GM23338 (cell line): ENCODE measurements around the gene L3MBTL1. TPM values are rescaled to one million over a fixed set of nuclear protein-coding genes. Genes with fewer than 3 reads are reported as not detected.

Source experiments
- ATAC-seq: fragments of 200-7000 bp; cut with Tn5 transposase; 3 replicates; pipeline ENCODE4 v1.9.1; 2020
- DNase-seq: peaks from one replicate; pipeline ENCODE4 v3.0.0-alpha.2; 2015; ENCODE audit warnings: low spot score
- H2AFZ ChIP-seq: fragments of 200-600 bp; sonication (generic); 2 replicates; pipeline ENCODE4 v1.8.0; 2016; ENCODE audit warnings: antibody characterized with exemption, mild to moderate bottlenecking, moderate library complexity
- H3F3A ChIP-seq: fragments of 200-600 bp; sonication (generic); replicated peaks from 2 replicates; pipeline ENCODE4 v1.8.0; 2017; ENCODE audit warnings: antibody characterized with exemption, mixed run types, low read depth
- H3K27ac ChIP-seq: fragments of 200-600 bp; sonication (generic); 2 replicates; pipeline ENCODE4 v1.6.1; 2016; ENCODE audit warnings: low read depth
- H3K27me3 ChIP-seq: fragments of 200-600 bp; sonication (generic); 2 replicates; pipeline ENCODE4 v1.8.0; 2016; ENCODE audit warnings: mild to moderate bottlenecking, mixed run types, moderate library complexity; ENCODE audit not compliant: insufficient read depth
- H3K36me3 ChIP-seq: fragments of 200-600 bp; sonication (generic); 2 replicates; pipeline ENCODE4 v1.8.0; 2016; ENCODE audit warnings: mild to moderate bottlenecking; ENCODE audit not compliant: insufficient read depth
- H3K4me1 ChIP-seq: fragments of 200-600 bp; sonication (generic); 2 replicates; pipeline ENCODE4 v1.8.0; 2016; ENCODE audit warnings: mild to moderate bottlenecking, moderate library complexity; ENCODE audit not compliant: insufficient read depth
- H3K4me2 ChIP-seq: fragments of 200-600 bp; sonication (generic); 2 replicates; pipeline ENCODE4 v1.7.1; 2017; ENCODE audit warnings: mixed run types
- H3K4me3 ChIP-seq: fragments of 200-600 bp; sonication (generic); 2 replicates; pipeline ENCODE4 v1.6.1; 2016; ENCODE audit warnings: mixed run types
- H3K79me2 ChIP-seq: fragments of 200-600 bp; sonication (generic); replicated peaks from 2 replicates; pipeline ENCODE4 v1.8.0; 2017; ENCODE audit warnings: mild to moderate bottlenecking; ENCODE audit not compliant: insufficient read depth
- H3K9me2 ChIP-seq: fragments of 200-600 bp; sonication (generic); 2 replicates; pipeline ENCODE4 v1.8.0; 2017; ENCODE audit not compliant: insufficient read depth
- H4K20me1 ChIP-seq: fragments of 200-600 bp; sonication (generic); replicated peaks from 2 replicates; pipeline ENCODE4 v1.8.0; 2017; ENCODE audit warnings: mild to moderate bottlenecking; ENCODE audit not compliant: insufficient read depth
- H3K27ac Mint-ChIP-seq: 2 replicates; pipeline ENCODE4 v1.8.0; 2020; ENCODE audit warnings: inconsistent platforms, mild to moderate bottlenecking, moderate library complexity, mixed read lengths
- H3K27me3 Mint-ChIP-seq: 3 replicates; pipeline ENCODE4 v1.8.0; 2022; ENCODE audit warnings: low read depth, mild to moderate bottlenecking, moderate library complexity, mixed read lengths, inconsistent platforms; ENCODE audit not compliant: insufficient read depth, poor library complexity
- H3K36me3 Mint-ChIP-seq: 3 replicates; pipeline ENCODE4 v1.8.0; 2021; ENCODE audit warnings: low read depth, mild to moderate bottlenecking, inconsistent platforms, moderate library complexity, mixed read lengths
- H3K4me1 Mint-ChIP-seq: 3 replicates; pipeline ENCODE4 v1.8.0; 2020; ENCODE audit warnings: mild to moderate bottlenecking, inconsistent platforms, mixed read lengths
- H3K4me3 Mint-ChIP-seq: 3 replicates; pipeline ENCODE4 v1.8.0; 2021; ENCODE audit warnings: moderate library complexity, mild to moderate bottlenecking, inconsistent platforms, mixed read lengths
- H3K9me3 Mint-ChIP-seq: 3 replicates; pipeline ENCODE4 v1.8.0; 2020; ENCODE audit warnings: moderate library complexity, mild to moderate bottlenecking, inconsistent platforms, mixed read lengths
- EZH2phosphoT487 ChIP-seq: fragments of 200-600 bp; sonication (generic); IDR thresholded peaks from one replicate; pipeline ENCODE4 v1.8.1; 2018; ENCODE audit warnings: antibody characterized with exemption; ENCODE audit not compliant: unreplicated experiment
- POLR2AphosphoS5 ChIP-seq: IDR thresholded peaks from 2 replicates; pipeline ENCODE4 v1.6.1; 2016; ENCODE audit warnings: antibody characterized with exemption, low read depth
- STAT1 ChIP-seq: IDR thresholded peaks from one replicate; pipeline ENCODE4 v1.6.1; 2016; ENCODE audit warnings: antibody characterized with exemption; ENCODE audit not compliant: unreplicated experiment
- ZNF331 ChIP-seq: fragments of 250-450 bp; sonication (Bioruptor Pico); IDR thresholded peaks from 2 replicates; pipeline ENCODE4 v1.5.0; 2020; ENCODE audit warnings: low read depth, mild to moderate bottlenecking, moderate library complexity
- long read RNA-seq: library from polyadenylated mRNA; unstranded; transcript quantifications from one replicate; pipeline ENCODE4 v2.0.0, GENCODE V29; 2020; ENCODE audit not compliant: unreplicated experiment
- polyA plus RNA-seq: library from polyadenylated mRNA; unstranded; fragments of >200 nt; fragmentation: Nextera tagmentation; extraction: Ambion mirVana; gene quantifications from 2 replicates; pipeline ENCODE4 v1.2.1, GENCODE V29; 2016
- total RNA-seq: library from RNA; depleted of rRNA; stranded (reverse); fragments of >200 nt; shearing (Covaris generic); gene quantifications from 2 replicates; pipeline ENCODE4 v1.2.3, GENCODE V29; 2014; rRNA removed
- TF ChIP-seq, protein P1 (sequence below): IDR thresholded peaks from one replicate; pipeline ENCODE4 v1.6.1; 2018; ENCODE audit warnings: antibody characterized with exemption; ENCODE audit not compliant: unreplicated experiment
- TF ChIP-seq, protein P2 (sequence below), 2 experiments: fragments of 200-600 bp in 1 of 2; sonication (generic) in 1 of 2; conservative IDR thresholded peaks; 2 replicates each; pipeline versions ENCODE4 v1.5.1 to v1.6.1; 2016 to 2017; ENCODE audit warnings: antibody characterized with exemption in 2 of 2, low read depth in 2 of 2, mild to moderate bottlenecking in 2 of 2, moderate library complexity in 1 of 2

L3MBTL1 gene
- total RNA-seq = 17.4 and 33.6 TPM in 2 replicates
- 6.1 and 6.5 TPM in 2 replicates for polyA plus RNA-seq
- long read RNA-seq, partial matches to known transcripts = 0 of 1 reads
- long read RNA-seq, other reads (novel, unspliced or antisense) = 0 of 1 reads

DNA sequence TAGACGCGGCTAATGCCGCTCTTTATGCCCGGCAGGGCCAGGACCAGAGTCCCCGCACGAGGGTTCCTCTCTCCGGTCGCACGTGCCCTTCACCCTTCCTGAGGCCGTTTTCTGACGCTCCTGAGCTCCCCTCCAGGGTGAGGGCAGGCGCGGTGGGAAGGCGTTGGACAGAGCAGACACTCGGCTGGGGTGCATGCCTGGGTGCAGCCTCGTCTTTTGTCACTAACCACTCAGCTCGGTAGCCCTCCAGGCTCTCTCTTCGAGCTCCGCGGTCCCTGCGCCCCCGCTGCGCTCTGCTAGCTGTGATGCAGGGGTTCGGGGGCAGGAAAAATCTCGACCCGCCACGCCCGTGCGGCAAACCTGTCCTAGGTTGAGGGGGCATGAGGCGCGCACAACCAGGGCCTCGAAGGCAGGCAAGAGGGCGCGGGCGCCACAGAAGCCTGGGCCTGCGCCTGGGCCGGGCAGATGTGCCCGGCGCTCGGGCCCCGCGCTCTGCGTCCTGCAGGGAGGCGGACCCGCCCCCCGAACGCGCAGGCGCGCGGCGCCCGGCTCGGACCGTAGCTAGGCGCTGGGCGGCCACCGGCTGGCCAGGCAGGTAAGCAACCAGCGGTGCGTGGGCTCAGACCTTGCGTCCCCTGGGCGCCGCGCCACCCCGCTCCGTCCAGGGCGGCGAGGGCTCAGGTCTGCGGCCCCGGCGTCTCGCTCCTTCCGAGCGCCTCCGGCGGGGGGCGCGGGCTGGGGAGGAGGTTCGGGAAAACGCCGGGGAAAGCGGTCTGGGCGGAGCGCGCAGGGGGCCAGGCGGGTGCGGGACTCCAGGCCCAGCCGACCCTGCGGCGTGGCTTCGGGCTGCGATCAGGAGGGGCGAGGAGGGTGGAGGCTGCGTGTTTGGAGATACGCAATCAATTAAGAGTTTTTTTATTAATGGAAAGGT, at the start of gene L3MBTL1:
L3MBTL1 (plus strand) TSS at position 548 of the 931 bp plus-strand sequence. CDS start 5,807 bp downstream, outside the sequence.
- H3K27ac Mint-ChIP-seq = peak within 1 kb of the TSS; percentile 53; the same call in 1 of the 2 replicates
- Histone ChIP-seq H3K27me3 (peaks cover 17% of the 10 kb centered on the region), H2AFZ (peak within 1 kb of the TSS; percentile 99), H3K4me1 (no peaks in the 10 kb centered on the region), H3F3A (peaks cover 3% of the 10 kb centered on the region; the same call in 1 of the 2 replicates), H3K27ac (no peak within 1 kb of the TSS), H3K9me2 (no peaks in the 10 kb centered on the region), H4K20me1 (no peaks in the 10 kb centered on the region), H3K36me3 (no peaks in the 10 kb centered on the region), H3K4me3 (peak within 1 kb of the TSS; percentile 77), H3K4me2 (peak within 1 kb of the TSS; percentile 85), H3K79me2 (no peaks in the 10 kb centered on the region)
- peak within 1 kb of the TSS; percentile 74 for H3K4me3 Mint-ChIP-seq
- H3K36me3 Mint-ChIP-seq = no peaks in the 10 kb centered on the region; the same call in 2 of the 3 replicates
- H3K27me3 Mint-ChIP-seq = peaks cover 22% of the 10 kb centered on the region
- peaks cover 10% of the 10 kb centered on the region; the same call in 2 of the 3 replicates for H3K4me1 Mint-ChIP-seq
- TF ChIP-seq STAT1 = no peak
- no peak for TF ChIP-seq ZNF331 (CRISPR knock-in tag)
- TF ChIP-seq POLR2AphosphoS5 = peak; percentile 71
- TF ChIP-seq, protein P1, sequence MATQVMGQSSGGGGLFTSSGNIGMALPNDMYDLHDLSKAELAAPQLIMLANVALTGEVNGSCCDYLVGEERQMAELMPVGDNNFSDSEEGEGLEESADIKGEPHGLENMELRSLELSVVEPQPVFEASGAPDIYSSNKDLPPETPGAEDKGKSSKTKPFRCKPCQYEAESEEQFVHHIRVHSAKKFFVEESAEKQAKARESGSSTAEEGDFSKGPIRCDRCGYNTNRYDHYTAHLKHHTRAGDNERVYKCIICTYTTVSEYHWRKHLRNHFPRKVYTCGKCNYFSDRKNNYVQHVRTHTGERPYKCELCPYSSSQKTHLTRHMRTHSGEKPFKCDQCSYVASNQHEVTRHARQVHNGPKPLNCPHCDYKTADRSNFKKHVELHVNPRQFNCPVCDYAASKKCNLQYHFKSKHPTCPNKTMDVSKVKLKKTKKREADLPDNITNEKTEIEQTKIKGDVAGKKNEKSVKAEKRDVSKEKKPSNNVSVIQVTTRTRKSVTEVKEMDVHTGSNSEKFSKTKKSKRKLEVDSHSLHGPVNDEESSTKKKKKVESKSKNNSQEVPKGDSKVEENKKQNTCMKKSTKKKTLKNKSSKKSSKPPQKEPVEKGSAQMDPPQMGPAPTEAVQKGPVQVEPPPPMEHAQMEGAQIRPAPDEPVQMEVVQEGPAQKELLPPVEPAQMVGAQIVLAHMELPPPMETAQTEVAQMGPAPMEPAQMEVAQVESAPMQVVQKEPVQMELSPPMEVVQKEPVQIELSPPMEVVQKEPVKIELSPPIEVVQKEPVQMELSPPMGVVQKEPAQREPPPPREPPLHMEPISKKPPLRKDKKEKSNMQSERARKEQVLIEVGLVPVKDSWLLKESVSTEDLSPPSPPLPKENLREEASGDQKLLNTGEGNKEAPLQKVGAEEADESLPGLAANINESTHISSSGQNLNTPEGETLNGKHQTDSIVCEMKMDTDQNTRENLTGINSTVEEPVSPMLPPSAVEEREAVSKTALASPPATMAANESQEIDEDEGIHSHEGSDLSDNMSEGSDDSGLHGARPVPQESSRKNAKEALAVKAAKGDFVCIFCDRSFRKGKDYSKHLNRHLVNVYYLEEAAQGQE = no peak
- TF ChIP-seq EZH2phosphoT487 = no peak
- ATAC-seq (peak; percentile 83), DNase-seq (peak; percentile 82)
- no peaks in the 10 kb centered on the region; the same call in 2 of the 3 replicates for H3K9me3 Mint-ChIP-seq

DNA sequence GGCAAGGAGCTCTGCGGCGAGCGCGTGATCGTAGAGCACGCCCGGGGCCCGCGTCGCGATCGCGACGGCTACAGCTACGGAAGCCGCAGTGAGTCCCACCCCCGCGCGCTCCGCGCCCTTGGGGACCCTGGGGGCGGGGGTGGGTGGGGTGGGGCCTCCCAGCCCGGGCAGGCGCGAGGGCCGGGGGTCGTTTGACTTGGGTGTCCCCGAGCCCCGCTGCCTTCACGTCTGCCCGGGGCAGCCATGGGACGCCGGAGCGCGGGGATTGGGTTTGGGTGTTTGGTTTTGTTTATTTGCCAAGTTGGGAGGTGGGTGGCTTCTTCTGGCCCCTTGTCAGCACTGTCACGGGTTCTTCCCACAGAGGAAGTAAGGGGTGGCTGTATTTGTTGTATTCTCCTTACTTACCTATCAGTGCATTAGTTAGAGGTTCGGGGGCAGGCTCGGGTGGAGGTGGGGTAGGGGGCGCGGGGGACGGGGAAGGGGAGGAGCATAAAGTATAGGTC, 49.0 kb upstream of the L3MBTL1 start:
- Mint-ChIP-seq H3K4me3 (peak overlapping the region; percentile 93), H3K4me1 (peaks cover 11% of the 10 kb centered on the region), H3K27ac (peak overlapping the region; percentile 80), H3K9me3 (peaks cover 3% of the 10 kb centered on the region; the same call in 2 of the 3 replicates), H3K36me3 (peaks cover 50% of the 10 kb centered on the region), H3K27me3 (peaks cover 10% of the 10 kb centered on the region)
- 0 out of 2 replicates have a peak, but pooled peaks cover 4% of the 10 kb centered on the region for H3F3A ChIP-seq
- peaks cover 33% of the 10 kb centered on the region for H3K79me2 ChIP-seq
- DNase-seq (peak; percentile 34), ATAC-seq (no peak; the same call in 2 of the 3 replicates)
- no peaks in the 10 kb centered on the region for H3K27me3 ChIP-seq
- no peaks in the 10 kb centered on the region for H3K4me1 ChIP-seq
- H3K9me2 ChIP-seq = peaks cover 7% of the 10 kb centered on the region; the same call in 1 of the 2 replicates
- peak overlapping the region; percentile 88 for H3K4me2 ChIP-seq
- H3K36me3 ChIP-seq = peaks cover 38% of the 10 kb centered on the region
- peaks cover 18% of the 10 kb centered on the region for H4K20me1 ChIP-seq
- H3K27ac ChIP-seq = peak overlapping the region; percentile 61; the same call in 1 of the 2 replicates
- peak overlapping the region; percentile 97 for H3K4me3 ChIP-seq
- H2AFZ ChIP-seq = no peak overlapping the region
- TF ChIP-seq, protein P2, sequence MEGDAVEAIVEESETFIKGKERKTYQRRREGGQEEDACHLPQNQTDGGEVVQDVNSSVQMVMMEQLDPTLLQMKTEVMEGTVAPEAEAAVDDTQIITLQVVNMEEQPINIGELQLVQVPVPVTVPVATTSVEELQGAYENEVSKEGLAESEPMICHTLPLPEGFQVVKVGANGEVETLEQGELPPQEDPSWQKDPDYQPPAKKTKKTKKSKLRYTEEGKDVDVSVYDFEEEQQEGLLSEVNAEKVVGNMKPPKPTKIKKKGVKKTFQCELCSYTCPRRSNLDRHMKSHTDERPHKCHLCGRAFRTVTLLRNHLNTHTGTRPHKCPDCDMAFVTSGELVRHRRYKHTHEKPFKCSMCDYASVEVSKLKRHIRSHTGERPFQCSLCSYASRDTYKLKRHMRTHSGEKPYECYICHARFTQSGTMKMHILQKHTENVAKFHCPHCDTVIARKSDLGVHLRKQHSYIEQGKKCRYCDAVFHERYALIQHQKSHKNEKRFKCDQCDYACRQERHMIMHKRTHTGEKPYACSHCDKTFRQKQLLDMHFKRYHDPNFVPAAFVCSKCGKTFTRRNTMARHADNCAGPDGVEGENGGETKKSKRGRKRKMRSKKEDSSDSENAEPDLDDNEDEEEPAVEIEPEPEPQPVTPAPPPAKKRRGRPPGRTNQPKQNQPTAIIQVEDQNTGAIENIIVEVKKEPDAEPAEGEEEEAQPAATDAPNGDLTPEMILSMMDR (conservative IDR thresholded peaks at IDR 0.05; ENCODE audit: low read depth in 2 of 2) = no peak
- no peak for TF ChIP-seq EZH2phosphoT487
